Right forelimb (tissue), 1 donor: Measurements from ENCODE around the gene IARS2.
"Not testable (repeated sequence)": the region's sequence is repeated elsewhere in the genome, so short reads cannot be mapped to it uniquely, and the experiment has no call there.

ENCODE experiments used
- DNase-seq: peaks from one replicate; pipeline ENCODE4 v3.0.0-alpha.2; 2018

The IARS2 gene

GRCh38 chr1:220169887-220170286 lies 76.0 kb downstream of the IARS2 start:
- DNase-seq: not testable (repeated sequence)

GRCh38 chr1:220170836-220171526 lies 77.0 kb downstream of the IARS2 start:
- DNase-seq: no peak

GRCh38 chr1:220176540-220176939 lies 82.6 kb downstream of the IARS2 start:
- no peak for DNase-seq

GRCh38 chr1:220182111-220182510 lies 88.2 kb downstream of the IARS2 start:
- DNase-seq: no peak

GRCh38 chr1:220182656-220183055 lies 88.7 kb downstream of the IARS2 start:
- no peak for DNase-seq

GRCh38 chr1:220184506-220184905 lies 90.6 kb downstream of the IARS2 start:
- no peak for DNase-seq

- DNase-seq: no peak
Observed at GRCh38 chr1:220186752-220187151, 92.8 kb downstream of the IARS2 start.

- no peak for DNase-seq
Observed at GRCh38 chr1:220188538-220188937, 94.6 kb downstream of the IARS2 start.

- no peak for DNase-seq
Observed at GRCh38 chr1:220189750-220190347, 95.9 kb downstream of the IARS2 start.

- no peak for DNase-seq
Observed at GRCh38 chr1:220195701-220196100, 101.8 kb downstream of the IARS2 start.
